Measurements from ENCODE around the gene CDC34. TPM values are rescaled to one million over a fixed set of nuclear protein-coding genes. Genes with fewer than 3 reads are reported as not detected.

CDC34 gene
- total and polyA plus RNA-seq, 9 of the 15 experiments (the other 6 are each of a cell fraction or from before 2014, with no cell fraction given) = 0.80 to 203 (median 65.5) TPM

DNA sequence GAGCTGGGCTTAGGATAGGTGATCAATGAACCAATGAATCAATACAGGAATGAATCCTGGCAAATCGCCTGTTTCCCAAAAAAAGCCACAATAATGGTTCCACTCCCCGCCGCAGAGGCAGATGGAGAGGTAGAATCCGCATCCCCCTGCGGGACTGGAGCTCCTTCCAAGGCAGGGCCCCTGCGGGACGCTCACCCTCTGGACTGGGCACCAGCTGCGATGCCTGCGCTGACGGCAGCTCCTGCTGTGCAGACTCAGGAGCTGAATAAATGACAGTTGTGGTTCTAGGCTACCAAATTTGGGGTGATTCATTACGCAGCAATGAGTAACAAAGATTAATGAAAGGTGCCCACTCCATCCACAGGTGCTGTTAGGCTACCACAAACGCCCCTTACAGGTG, 8.8 kb upstream of the CDC34 start:
- peaks cover 0 to 52% of the 10 kb centered on the region in 2 experiments; a peak in 3 of 5 replicates for H3K4me1 ChIP-seq (replicated peaks in 1 of 2; ENCODE audit: control insufficient read depth in 2 of 2, insufficient read depth in 2 of 2, low read length in 2 of 2)
- in situ Hi-C loops (cut with MboI) (no loop called here), intact Hi-C loops (cut with micrococcal nuclease) (no loop called here)
- ChIA-PET CTCF (ENCODE audit: low intra/inter-chr PET ratio) (no interaction called here), POLR2A (interaction anchor here (1.6 kb wide), 1 partner anchor 50 kb away, joined by 4 read pairs; the partner anchor contains the start of gene BSG)
- no TSS peak for BruUV-seq (replicated peaks)
- no peaks in the 10 kb centered on the region for H4K20me1 ChIP-seq (replicated peaks; ENCODE audit: control insufficient read depth, insufficient read depth, low read length)
- H3K9me1 ChIP-seq (ENCODE audit: control insufficient read depth, insufficient read depth, low read length) = no peaks in the 10 kb centered on the region
- no peak for FAIRE-seq
- H3K4me2 ChIP-seq (ENCODE audit: insufficient read depth, low read length) = no peak overlapping the region
- no peak overlapping the region for H3K27ac ChIP-seq (ENCODE audit: extremely low read depth, low read depth, low read length)
- 86% methylated on average over 12 of the region's 12 CpGs for WGBS (ENCODE audit: insufficient coverage, low coverage, missing lambda C conversion rate)
- H2AFZ ChIP-seq (ENCODE audit: low read depth, low read length) = no peak overlapping the region
- ATAC-seq = no peak
- no peaks in the 10 kb centered on the region for H3K79me2 ChIP-seq (ENCODE audit: control insufficient read depth, insufficient read depth, low read length)
- no peaks in the 10 kb centered on the region for H3K36me3 ChIP-seq (ENCODE audit: control insufficient read depth, insufficient read depth, low read length)
- DNase-seq (ENCODE audit: extremely low read depth in 1 of 4, low spot score in 3 of 4) = no peak
- H3K9ac ChIP-seq (ENCODE audit: insufficient read depth in 1 of 2, low read depth in 2 of 2, low read length in 2 of 2) = no peak overlapping the region
- no peaks in the 10 kb centered on the region for H3K9me3 ChIP-seq (replicated peaks; ENCODE audit: control insufficient read depth, insufficient read depth, low read depth, low read length)
- H3K4me3 ChIP-seq = no peak overlapping the region
- H3K27me3 ChIP-seq (ENCODE audit: control insufficient read depth in 2 of 2, insufficient read depth in 2 of 2, low read length in 2 of 2) = no peaks in the 10 kb centered on the region
- no peak for TF ChIP-seq ZNF76 (CRISPR knock-in tag; IDR thresholded peaks at IDR 0.05; ENCODE audit: borderline replicate concordance)
- no peak for TF ChIP-seq SRSF1 (IDR thresholded peaks at IDR 0.05; ENCODE audit: low read depth, low read length)
- TF ChIP-seq TAF9B (IDR thresholded peaks at IDR 0.05; ENCODE audit: partially characterized antibody) = no peak
- no peak for TF ChIP-seq ZSCAN32 (CRISPR knock-in tag; IDR thresholded peaks at IDR 0.05)
- TF ChIP-seq, protein P1, sequence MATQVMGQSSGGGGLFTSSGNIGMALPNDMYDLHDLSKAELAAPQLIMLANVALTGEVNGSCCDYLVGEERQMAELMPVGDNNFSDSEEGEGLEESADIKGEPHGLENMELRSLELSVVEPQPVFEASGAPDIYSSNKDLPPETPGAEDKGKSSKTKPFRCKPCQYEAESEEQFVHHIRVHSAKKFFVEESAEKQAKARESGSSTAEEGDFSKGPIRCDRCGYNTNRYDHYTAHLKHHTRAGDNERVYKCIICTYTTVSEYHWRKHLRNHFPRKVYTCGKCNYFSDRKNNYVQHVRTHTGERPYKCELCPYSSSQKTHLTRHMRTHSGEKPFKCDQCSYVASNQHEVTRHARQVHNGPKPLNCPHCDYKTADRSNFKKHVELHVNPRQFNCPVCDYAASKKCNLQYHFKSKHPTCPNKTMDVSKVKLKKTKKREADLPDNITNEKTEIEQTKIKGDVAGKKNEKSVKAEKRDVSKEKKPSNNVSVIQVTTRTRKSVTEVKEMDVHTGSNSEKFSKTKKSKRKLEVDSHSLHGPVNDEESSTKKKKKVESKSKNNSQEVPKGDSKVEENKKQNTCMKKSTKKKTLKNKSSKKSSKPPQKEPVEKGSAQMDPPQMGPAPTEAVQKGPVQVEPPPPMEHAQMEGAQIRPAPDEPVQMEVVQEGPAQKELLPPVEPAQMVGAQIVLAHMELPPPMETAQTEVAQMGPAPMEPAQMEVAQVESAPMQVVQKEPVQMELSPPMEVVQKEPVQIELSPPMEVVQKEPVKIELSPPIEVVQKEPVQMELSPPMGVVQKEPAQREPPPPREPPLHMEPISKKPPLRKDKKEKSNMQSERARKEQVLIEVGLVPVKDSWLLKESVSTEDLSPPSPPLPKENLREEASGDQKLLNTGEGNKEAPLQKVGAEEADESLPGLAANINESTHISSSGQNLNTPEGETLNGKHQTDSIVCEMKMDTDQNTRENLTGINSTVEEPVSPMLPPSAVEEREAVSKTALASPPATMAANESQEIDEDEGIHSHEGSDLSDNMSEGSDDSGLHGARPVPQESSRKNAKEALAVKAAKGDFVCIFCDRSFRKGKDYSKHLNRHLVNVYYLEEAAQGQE (IDR thresholded peaks at IDR 0.05; ENCODE audit: borderline replicate concordance) = no peak
- TF ChIP-seq, protein P1 (CRISPR knock-in tag; IDR thresholded peaks at IDR 0.05; ENCODE audit: low read depth) = no peak
- TF ChIP-seq ZNF232 (CRISPR knock-in tag; IDR thresholded peaks at IDR 0.05) = no peak
- TF ChIP-seq ZNF445 (CRISPR knock-in tag; IDR thresholded peaks at IDR 0.05; ENCODE audit: low read depth) = no peak
- TF ChIP-seq, protein P2, sequence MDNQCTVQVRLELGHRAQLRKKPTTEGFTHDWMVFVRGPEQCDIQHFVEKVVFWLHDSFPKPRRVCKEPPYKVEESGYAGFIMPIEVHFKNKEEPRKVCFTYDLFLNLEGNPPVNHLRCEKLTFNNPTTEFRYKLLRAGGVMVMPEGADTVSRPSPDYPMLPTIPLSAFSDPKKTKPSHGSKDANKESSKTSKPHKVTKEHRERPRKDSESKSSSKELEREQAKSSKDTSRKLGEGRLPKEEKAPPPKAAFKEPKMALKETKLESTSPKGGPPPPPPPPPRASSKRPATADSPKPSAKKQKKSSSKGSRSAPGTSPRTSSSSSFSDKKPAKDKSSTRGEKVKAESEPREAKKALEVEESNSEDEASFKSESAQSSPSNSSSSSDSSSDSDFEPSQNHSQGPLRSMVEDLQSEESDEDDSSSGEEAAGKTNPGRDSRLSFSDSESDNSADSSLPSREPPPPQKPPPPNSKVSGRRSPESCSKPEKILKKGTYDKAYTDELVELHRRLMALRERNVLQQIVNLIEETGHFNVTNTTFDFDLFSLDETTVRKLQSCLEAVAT (IDR thresholded peaks at IDR 0.05) = no peak
- TF ChIP-seq FOXJ3 (CRISPR knock-in tag; IDR thresholded peaks at IDR 0.05) = no peak

Measured in K562 (cell line).